Posterior vena cava (tissue), 2 donors: ENCODE measurements around the gene ENTPD2. TPM values are rescaled to one million over a fixed set of nuclear protein-coding genes. Genes with fewer than 3 reads are reported as not detected.
A peak's percentile ranks its signal among the peaks of the same experiment; 100 is the strongest.
"Not testable (repeated sequence)": the region's sequence is repeated elsewhere in the genome, so short reads cannot be mapped to it uniquely, and the experiment has no call there.

Experiments used
- DNase-seq: peaks from one replicate; pipeline ENCODE4 v3.0.0-alpha.2; 2020; ENCODE audit warnings: low spot score
- intact Hi-C, 2 donors: fragments of 100-400 bp; cut with DNase I; formaldehyde crosslinking; loops; one replicate each; pipeline versions ENCODE4 v1.14.1 to v1.14.2; 2022 to 2023
- total RNA-seq, 2 donors: library from RNA; stranded (reverse); fragmentation: NEBNext Ultra II Directional; extraction: Animal tissue kit (Norgen Biotek cat#: 25700); gene quantifications; one replicate each; pipeline ENCODE4 v1.2.1, GENCODE V29; 2021
- donor health status: DM: yes; HTN: yes; CAD: no.
- donor health status: DM: yes; HTN: yes; CAD: no.

ENTPD2 gene
- total RNA-seq, 2 donors from 2014 or later: 0.48 to 1.2 TPM

- no peak for DNase-seq
- intact Hi-C loops: loop anchor here (2.0 to 10.0 kb wide), 2 partner anchors 191 to 251 kb away; partner anchors contain the start of genes AJM1 (in 1 of the 2) and PHPT1 (in 1 of the 2)
Measured at GRCh38 chr9:137035937-137036336, 17.9 kb downstream of the ENTPD2 start.

GRCh38 chr9:137035507-137035834 lies 18.4 kb downstream of the ENTPD2 start:
- intact Hi-C loops: loop anchor here (2.0 to 10.0 kb wide), 2 partner anchors 191 to 251 kb away; partner anchors contain the start of genes AJM1 (in 1 of the 2) and PHPT1 (in 1 of the 2)
- no peak for DNase-seq

GRCh38 chr9:137034709-137035506 lies 19.0 kb downstream of the ENTPD2 start:
- intact Hi-C loops: loop anchor here (2.0 to 10.0 kb wide), 2 partner anchors 190 to 250 kb away; partner anchors contain the start of genes AJM1 (in 1 of the 2) and PHPT1 (in 1 of the 2)
- peak; percentile 93 for DNase-seq

- intact Hi-C loops: loop anchor here (2.0 to 10.0 kb wide), 2 partner anchors 189 to 249 kb away; partner anchors contain the start of genes AJM1 (in 1 of the 2) and PHPT1 (in 1 of the 2)
- DNase-seq: no peak
Measured at GRCh38 chr9:137034039-137034708, 19.7 kb downstream of the ENTPD2 start.

- not testable (repeated sequence) for DNase-seq
- intact Hi-C loops: loop anchor here in 1 of 2 donors (10.0 kb wide), 1 partner anchor 189 kb away; the partner anchor contains the start of genes AJM1 and PHPT1
Measured at GRCh38 chr9:137033481-137033880, 20.4 kb downstream of the ENTPD2 start.

- intact Hi-C loops: loop anchor here in 1 of 2 donors (10.0 kb wide), 1 partner anchor 188 kb away; the partner anchor contains the start of genes AJM1 and PHPT1
- peak; percentile 93 for DNase-seq
Measured at GRCh38 chr9:137032858-137033257, 21.0 kb downstream of the ENTPD2 start.

- intact Hi-C loops: loop anchor here in 1 of 2 donors (10.0 kb wide), 1 partner anchor 187 kb away; the partner anchor contains the start of genes AJM1 and PHPT1
- no peak for DNase-seq
Measured at GRCh38 chr9:137031904-137032640, 21.8 kb downstream of the ENTPD2 start, which contains the start of gene FUT7. TSS of gene FUT7 (minus strand) at chr9:137032088. CDS start at chr9:137031991, 97 bp downstream.

- DNase-seq: no peak
- intact Hi-C loops: loop anchor here in 1 of 2 donors (10.0 kb wide), 1 partner anchor 186 kb away; the partner anchor contains the start of genes AJM1 and PHPT1
Measured at GRCh38 chr9:137030538-137031527, 23.0 kb downstream of the ENTPD2 start.

- no peak for DNase-seq
- intact Hi-C loops: loop anchor here in 1 of 2 donors (10.0 kb wide), 1 partner anchor 185 kb away; the partner anchor contains the start of genes AJM1 and PHPT1
Measured at GRCh38 chr9:137030006-137030405, 23.9 kb downstream of the ENTPD2 start.

- DNase-seq: peak; percentile 95
- intact Hi-C loops: loop anchor here in 1 of 2 donors (5.0 kb wide), 1 partner anchor 242 kb away; no protein-coding TSS in a partner anchor
Measured at GRCh38 chr9:137029058-137029936, 24.6 kb downstream of the ENTPD2 start.

GRCh38 chr9:137028263-137029057 lies 25.4 kb downstream of the ENTPD2 start:
- DNase-seq: no peak
- intact Hi-C loops: loop anchor here in 1 of 2 donors (5.0 kb wide), 1 partner anchor 241 kb away; no protein-coding TSS in a partner anchor

- intact Hi-C loops: loop anchor here (2.0 to 5.0 kb wide), 2 partner anchors 240 to 241 kb away; no protein-coding TSS in a partner anchor
- no peak for DNase-seq
Measured at GRCh38 chr9:137027369-137028262, 26.2 kb downstream of the ENTPD2 start, which contains the start of gene ABCA2. TSS of gene ABCA2 (minus strand) at chr9:137028237. CDS start at chr9:137028140, 97 bp downstream.

- intact Hi-C loops: loop anchor here (2.0 to 5.0 kb wide), 2 partner anchors 240 kb away; no protein-coding TSS in a partner anchor
- no peak for DNase-seq
Measured at GRCh38 chr9:137026828-137027227, 27.0 kb downstream of the ENTPD2 start.

GRCh38 chr9:137026384-137026783 lies 27.5 kb downstream of the ENTPD2 start:
- DNase-seq: no peak
- intact Hi-C loops: loop anchor here (2.0 to 5.0 kb wide), 2 partner anchors 239 to 240 kb away; no protein-coding TSS in a partner anchor
